ENCODE measurements around the gene MALSU1.

GRCh38 chr7:23331132-23331531, 32.0 kb downstream of the MALSU1 start:
- TF ChIP-seq CTCF (IDR thresholded peaks at IDR 0.05) (no peak), POLR2A (IDR thresholded peaks at IDR 0.05) (no peak)

All from testis (tissue), 2 donors.